DMS153 treated with DMSO at 0.1 percent for 48 hours (cell line): ENCODE results near the gene RPTOR.

Experiments used
- DNase-seq: peaks from one replicate; lab custom pipeline; 2025; ENCODE audit not compliant: unreplicated experiment; lab: John Stamatoyannopoulos, UW

Gene RPTOR

GRCh38 chr17:80887639-80888175, 343.1 kb downstream of the RPTOR start:
- no peak for DNase-seq

- DNase-seq: no peak
These were observed 343.9 kb downstream of the RPTOR start for GRCh38 chr17:80888276-80889160.

- DNase-seq: no peak
These were observed 344.9 kb downstream of the RPTOR start for GRCh38 chr17:80889231-80890195.

- no peak for DNase-seq
These were observed 345.7 kb downstream of the RPTOR start for GRCh38 chr17:80890196-80890920.

- no peak for DNase-seq
These were observed 346.3 kb downstream of the RPTOR start for GRCh38 chr17:80890921-80891396.

GRCh38 chr17:80891397-80892018, 346.9 kb downstream of the RPTOR start:
- no peak for DNase-seq

- no peak for DNase-seq
These were observed 347.6 kb downstream of the RPTOR start for GRCh38 chr17:80892019-80892855.

- no peak for DNase-seq
These were observed 348.4 kb downstream of the RPTOR start for GRCh38 chr17:80892900-80893603.

GRCh38 chr17:80893604-80894438, 349.2 kb downstream of the RPTOR start:
- DNase-seq: no peak

GRCh38 chr17:80894439-80894721, 349.7 kb downstream of the RPTOR start:
- no peak for DNase-seq

- no peak for DNase-seq
These were observed 350.1 kb downstream of the RPTOR start for GRCh38 chr17:80894726-80895125.

GRCh38 chr17:80895366-80895765, 350.7 kb downstream of the RPTOR start:
- no peak for DNase-seq

GRCh38 chr17:80898716-80899115, 354.1 kb downstream of the RPTOR start:
- no peak for DNase-seq

- DNase-seq: peak; percentile 67
These were observed 355.0 kb downstream of the RPTOR start for GRCh38 chr17:80899402-80900268.

GRCh38 chr17:80901319-80901718, 356.7 kb downstream of the RPTOR start:
- no peak for DNase-seq

GRCh38 chr17:80902197-80902962, 357.7 kb downstream of the RPTOR start:
- DNase-seq: no peak
